CD14-positive monocyte (primary cell): Measurements from ENCODE around the gene BIRC2. TPM values are rescaled to one million over a fixed set of nuclear protein-coding genes. Genes with fewer than 3 reads are reported as not detected.
A peak's percentile ranks its signal among the peaks of the same experiment; 100 is the strongest.

Experiments
- DNase-seq, 3 donors: peaks; one replicate each; pipeline ENCODE4 v3.0.0-alpha.2; 2011 to 2022
- H2AFZ ChIP-seq: 2 replicates; pipeline ENCODE4 v1.6.0; 2012; ENCODE audit warnings: mild to moderate bottlenecking, low read depth, low read length, inconsistent platforms; ENCODE audit not compliant: insufficient read depth, poor library complexity, severe bottlenecking
- H3K27ac ChIP-seq, 2 donors: 1 replicate in 1 of 2; 2 replicates in 1 of 2; pipeline ENCODE4 v1.5.1; 2012 to 2013; ENCODE audit warnings: low read length in 2 of 2, control low read depth in 1 of 2, inconsistent platforms in 1 of 2, low read depth in 1 of 2, mild to moderate bottlenecking in 1 of 2
- H3K27me3 ChIP-seq, 2 donors: one replicate each; pipeline versions ENCODE4 v1.6.0 to v1.6.1; 2011 to 2013; ENCODE audit warnings: low read length in 2 of 2; ENCODE audit not compliant: control insufficient read depth in 2 of 2, insufficient read depth in 2 of 2
- H3K36me3 ChIP-seq, 2 donors: replicated peaks in 1 of 2; 1 replicate in 1 of 2; 2 replicates in 1 of 2; pipeline versions ENCODE4 v1.5.1 to v1.6.1; 2012 to 2013; ENCODE audit warnings: low read length in 2 of 2, control low read depth in 1 of 2, inconsistent platforms in 1 of 2, mild to moderate bottlenecking in 1 of 2; ENCODE audit not compliant: insufficient read depth in 2 of 2, control insufficient read depth in 1 of 2
- H3K4me1 ChIP-seq, 2 donors: 1 replicate in 1 of 2; 2 replicates in 1 of 2; pipeline versions ENCODE4 v1.5.1 to v1.6.1; 2012 to 2013; ENCODE audit warnings: low read length in 2 of 2, control low read depth in 1 of 2, inconsistent platforms in 1 of 2, mild to moderate bottlenecking in 1 of 2, moderate library complexity in 1 of 2; ENCODE audit not compliant: insufficient read depth in 2 of 2, control insufficient read depth in 1 of 2
- H3K4me2 ChIP-seq: replicated peaks from 2 replicates; pipeline ENCODE3; 2012; ENCODE audit warnings: low read length, moderate library complexity, mild to moderate bottlenecking; ENCODE audit not compliant: poor library complexity, severe bottlenecking; ENCODE audit errors: extremely low read depth
- H3K4me3 ChIP-seq, 3 experiments: fragments of 200-600 bp in 1 of 3; sonication (generic) in 1 of 3; replicated peaks in 1 of 3; 1 replicate in 2 of 3; 2 replicates in 1 of 3; pipeline ENCODE4 v1.5.1; 2011 to 2013; ENCODE audit warnings: low read length in 3 of 3, mild to moderate bottlenecking in 3 of 3, control low read depth in 2 of 3, low read depth in 2 of 3, inconsistent platforms in 1 of 3, moderate library complexity in 1 of 3
- H3K79me2 ChIP-seq: 2 replicates; pipeline ENCODE4 v1.6.0; 2012; ENCODE audit warnings: mild to moderate bottlenecking, control low read depth, inconsistent platforms, low read length, moderate library complexity; ENCODE audit not compliant: insufficient read depth
- H3K9ac ChIP-seq: 2 replicates; pipeline ENCODE4 v1.6.0; 2017; ENCODE audit warnings: low read length, mild to moderate bottlenecking; ENCODE audit not compliant: insufficient read depth, poor library complexity, severe bottlenecking
- H3K9me3 ChIP-seq, 2 donors: replicated peaks in 1 of 2; 1 replicate in 1 of 2; 2 replicates in 1 of 2; pipeline versions ENCODE4 v1.5.1 to v1.6.1; 2012 to 2013; ENCODE audit warnings: low read length in 2 of 2, control low read depth in 1 of 2; ENCODE audit not compliant: control insufficient read depth in 1 of 2, insufficient read depth in 1 of 2
- H4K20me1 ChIP-seq: 2 replicates; pipeline ENCODE4 v1.6.0; 2012; ENCODE audit warnings: mild to moderate bottlenecking, low read length, control low read depth, moderate library complexity; ENCODE audit not compliant: insufficient read depth
- H3K27ac Mint-ChIP-seq, 7 donors: one replicate each; pipeline ENCODE4 v1.8.0; 2020; ENCODE audit warnings: mild to moderate bottlenecking in 7 of 7, mixed read lengths in 7 of 7, moderate library complexity in 6 of 7, inconsistent platforms in 2 of 7
- H3K27me3 Mint-ChIP-seq, 3 donors: one replicate each; pipeline ENCODE4 v1.8.0; 2021 to 2022; ENCODE audit warnings: low read depth in 3 of 3, mild to moderate bottlenecking in 3 of 3, mixed read lengths in 3 of 3, moderate library complexity in 3 of 3, inconsistent platforms in 1 of 3
- H3K36me3 Mint-ChIP-seq, 2 donors: one replicate each; pipeline ENCODE4 v1.8.0; 2020; ENCODE audit warnings: mixed read lengths in 2 of 2, inconsistent platforms in 1 of 2, mild to moderate bottlenecking in 1 of 2
- H3K4me1 Mint-ChIP-seq: one replicate; pipeline ENCODE4 v1.8.0; 2020; ENCODE audit warnings: mild to moderate bottlenecking, mixed read lengths
- H3K4me3 Mint-ChIP-seq, 2 donors: one replicate each; pipeline ENCODE4 v1.8.0; 2020; ENCODE audit warnings: mild to moderate bottlenecking in 2 of 2, mixed read lengths in 2 of 2, moderate library complexity in 1 of 2
- H3K9me3 Mint-ChIP-seq, 7 donors: one replicate each; pipeline ENCODE4 v1.8.0; 2020 to 2022; ENCODE audit warnings: mixed read lengths in 7 of 7, mild to moderate bottlenecking in 6 of 7, moderate library complexity in 6 of 7, inconsistent platforms in 2 of 7
- WGBS: methylation state at CpG from one replicate; pipeline ENCODE4 v1.1.5; 2013; ENCODE audit warnings: missing lambda C conversion rate; ENCODE audit not compliant: insufficient coverage; 5-methylcytosine and 5-hydroxymethylcytosine counted together
- intact Hi-C, 2 donors: fragments of 100-400 bp; cut with micrococcal nuclease; formaldehyde crosslinking; loops; one replicate each; pipeline versions ENCODE4 v1.15.0 to v1.15.1; 2023
- polyA plus RNA-seq, 3 donors: library from polyadenylated mRNA; depleted of rRNA in 1 of 3; unstranded in 2 of 3; stranded (reverse) in 1 of 3; fragments of 300-500 nt in 2 of 3; fragments of >200 nt in 1 of 3; fragmentation: Illumina TruSeq in 2 of 3; gene quantifications; 1 replicate in 2 of 3; 2 replicates in 1 of 3; pipeline ENCODE4 v1.2.3, GENCODE V29; 2012 to 2021
- TF ChIP-seq, protein P1 (sequence below): fragments of 200-600 bp; IDR thresholded peaks from one replicate; pipeline ENCODE4 v1.8.0; 2022; ENCODE audit warnings: antibody characterized with exemption, mild to moderate bottlenecking

Gene BIRC2
- polyA plus RNA-seq, 3 donors, result 25.3 to 54.7 (median 50.2) TPM

DNA sequence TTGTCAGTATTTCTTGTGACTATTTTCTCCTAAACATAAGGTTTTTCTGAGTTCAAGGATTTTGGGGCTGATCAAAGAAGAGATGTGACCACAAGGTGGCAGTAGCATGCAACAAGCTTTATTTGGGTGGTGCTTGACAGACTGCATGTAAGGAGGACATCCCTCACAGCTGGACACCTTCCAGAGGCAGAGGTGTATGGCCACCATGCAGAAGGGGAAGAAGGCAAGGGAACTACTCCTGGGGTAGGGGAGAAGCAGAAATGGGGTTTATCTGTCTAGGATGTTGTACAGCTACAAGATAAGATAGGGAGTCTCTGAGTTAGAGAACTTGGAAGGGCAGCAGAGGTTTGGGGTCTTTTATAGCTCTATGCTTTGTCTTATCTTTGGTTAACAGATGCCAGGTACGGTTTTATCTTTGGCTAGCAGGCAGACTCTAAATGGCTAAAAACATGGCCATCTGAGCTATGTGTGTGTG lies 5.1 kb upstream of the BIRC2 start:
- H3K36me3 ChIP-seq, result peaks cover 8 to 17% of the 10 kb centered on the region in 2 donors
- no peak overlapping the region for H3K4me2 ChIP-seq
- WGBS, result no CpG with 5 or more reads among the region's 1 CpG
- H3K79me2 ChIP-seq, result no peaks in the 10 kb centered on the region
- no peak overlapping the region for H3K27ac ChIP-seq
- H3K9me3 Mint-ChIP-seq, result no peaks in the 10 kb centered on the region
- TF ChIP-seq, protein P1, sequence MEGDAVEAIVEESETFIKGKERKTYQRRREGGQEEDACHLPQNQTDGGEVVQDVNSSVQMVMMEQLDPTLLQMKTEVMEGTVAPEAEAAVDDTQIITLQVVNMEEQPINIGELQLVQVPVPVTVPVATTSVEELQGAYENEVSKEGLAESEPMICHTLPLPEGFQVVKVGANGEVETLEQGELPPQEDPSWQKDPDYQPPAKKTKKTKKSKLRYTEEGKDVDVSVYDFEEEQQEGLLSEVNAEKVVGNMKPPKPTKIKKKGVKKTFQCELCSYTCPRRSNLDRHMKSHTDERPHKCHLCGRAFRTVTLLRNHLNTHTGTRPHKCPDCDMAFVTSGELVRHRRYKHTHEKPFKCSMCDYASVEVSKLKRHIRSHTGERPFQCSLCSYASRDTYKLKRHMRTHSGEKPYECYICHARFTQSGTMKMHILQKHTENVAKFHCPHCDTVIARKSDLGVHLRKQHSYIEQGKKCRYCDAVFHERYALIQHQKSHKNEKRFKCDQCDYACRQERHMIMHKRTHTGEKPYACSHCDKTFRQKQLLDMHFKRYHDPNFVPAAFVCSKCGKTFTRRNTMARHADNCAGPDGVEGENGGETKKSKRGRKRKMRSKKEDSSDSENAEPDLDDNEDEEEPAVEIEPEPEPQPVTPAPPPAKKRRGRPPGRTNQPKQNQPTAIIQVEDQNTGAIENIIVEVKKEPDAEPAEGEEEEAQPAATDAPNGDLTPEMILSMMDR, result peak; percentile 82
- peak; percentile 69 to 85 (median 84) for DNase-seq
- no peaks in the 10 kb centered on the region for H3K9me3 ChIP-seq
- H3K27me3 ChIP-seq, result no peaks in the 10 kb centered on the region
- H3K4me1 ChIP-seq, result peaks cover 7 to 10% of the 10 kb centered on the region in 2 donors
- intact Hi-C loops, result loop anchor here (2.0 to 5.0 kb wide), 3 partner anchors 23 to 155 kb away; no protein-coding TSS in a partner anchor
- H2AFZ ChIP-seq, result no peak overlapping the region
- no peak overlapping the region for H3K4me3 Mint-ChIP-seq
- H3K4me3 ChIP-seq, result no peak overlapping the region
- H4K20me1 ChIP-seq, result no peaks in the 10 kb centered on the region
- H3K4me1 Mint-ChIP-seq, result peaks cover 12% of the 10 kb centered on the region
- H3K36me3 Mint-ChIP-seq, result peaks cover 0 to 10% of the 10 kb centered on the region in 2 donors
- no peak overlapping the region for H3K9ac ChIP-seq
- H3K27me3 Mint-ChIP-seq, result peaks cover 2 to 3% (median 3%) of the 10 kb centered on the region in 3 donors
- peak overlapping the region in 3 of 7 donors; percentile 29 to 43 (median 43) for H3K27ac Mint-ChIP-seq

DNA sequence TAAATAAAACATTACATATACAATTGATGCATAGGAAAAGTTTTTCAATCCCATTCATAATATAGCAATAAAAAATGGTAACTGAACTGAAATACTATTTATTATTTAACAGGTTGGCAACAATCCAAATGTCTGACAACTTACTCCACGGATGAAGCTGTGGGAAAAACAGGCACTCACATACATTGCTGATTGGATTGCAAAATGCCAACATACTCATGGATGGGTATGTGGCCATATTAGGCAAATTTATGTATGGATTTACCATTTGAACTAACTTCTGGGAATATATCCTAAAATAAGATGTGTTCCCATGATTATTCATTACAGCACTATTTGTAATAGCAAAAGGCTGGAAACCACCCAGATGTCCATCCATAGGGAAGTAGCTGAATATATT lies 3.2 kb upstream of the BIRC2 start:
- Mint-ChIP-seq H3K27ac (no peak overlapping the region), H3K4me3 (no peak overlapping the region), H3K36me3 (peaks cover 0 to 1% of the 10 kb centered on the region in 2 donors), H3K9me3 (no peaks in the 10 kb centered on the region), H3K4me1 (peaks cover 22% of the 10 kb centered on the region), H3K27me3 (peaks cover 2 to 3% (median 3%) of the 10 kb centered on the region in 3 donors)
- WGBS, result no CpG with 5 or more reads among the region's 1 CpG
- Histone ChIP-seq H3K4me3 (no peak overlapping the region), H3K27me3 (no peaks in the 10 kb centered on the region), H3K4me1 (peaks cover 10 to 18% of the 10 kb centered on the region in 2 donors), H2AFZ (no peak overlapping the region), H3K27ac (no peak overlapping the region), H4K20me1 (no peaks in the 10 kb centered on the region), H3K36me3 (no peaks in the 10 kb centered on the region), H3K9ac (no peak overlapping the region), H3K4me2 (no peak overlapping the region), H3K9me3 (no peaks in the 10 kb centered on the region), H3K79me2 (peaks cover 14% of the 10 kb centered on the region)
- no peak for DNase-seq
- TF ChIP-seq, protein P1, result no peak
- intact Hi-C loops, result loop anchor here (5.0 kb wide), 2 partner anchors 52 to 153 kb away; no protein-coding TSS in a partner anchor
